ENCODE results near the gene ANGPT4. TPM values are rescaled to one million over a fixed set of nuclear protein-coding genes. Genes with fewer than 3 reads are reported as not detected.
A peak's percentile ranks its signal among the peaks of the same experiment; 100 is the strongest.

Gene ANGPT4, protein sequence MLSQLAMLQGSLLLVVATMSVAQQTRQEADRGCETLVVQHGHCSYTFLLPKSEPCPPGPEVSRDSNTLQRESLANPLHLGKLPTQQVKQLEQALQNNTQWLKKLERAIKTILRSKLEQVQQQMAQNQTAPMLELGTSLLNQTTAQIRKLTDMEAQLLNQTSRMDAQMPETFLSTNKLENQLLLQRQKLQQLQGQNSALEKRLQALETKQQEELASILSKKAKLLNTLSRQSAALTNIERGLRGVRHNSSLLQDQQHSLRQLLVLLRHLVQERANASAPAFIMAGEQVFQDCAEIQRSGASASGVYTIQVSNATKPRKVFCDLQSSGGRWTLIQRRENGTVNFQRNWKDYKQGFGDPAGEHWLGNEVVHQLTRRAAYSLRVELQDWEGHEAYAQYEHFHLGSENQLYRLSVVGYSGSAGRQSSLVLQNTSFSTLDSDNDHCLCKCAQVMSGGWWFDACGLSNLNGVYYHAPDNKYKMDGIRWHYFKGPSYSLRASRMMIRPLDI
- 0.12 TPM in 1 of 3 replicates, not detected in the others for total RNA-seq
- long read RNA-seq: 0 reads

GRCh38 chr20:916125-916799 lies at the start of gene ANGPT4:
ANGPT4 (minus strand) TSS chr20:916334; CDS start chr20:916214, 120 bp downstream.
- peaks cover 2% of the 10 kb centered on the region for H3K9me3 Mint-ChIP-seq (ENCODE audit: low read depth)
- no peaks in the 10 kb centered on the region for H3K36me3 Mint-ChIP-seq (ENCODE audit: low read depth)
- H3K27me3 Mint-ChIP-seq (ENCODE audit: low read depth): peaks cover 19% of the 10 kb centered on the region
- DNase-seq (ENCODE audit: low spot score): no peak
- no peak within 1 kb of the TSS for H3K27ac Mint-ChIP-seq (ENCODE audit: unreplicated experiment)
- TF ChIP-seq, protein P1, sequence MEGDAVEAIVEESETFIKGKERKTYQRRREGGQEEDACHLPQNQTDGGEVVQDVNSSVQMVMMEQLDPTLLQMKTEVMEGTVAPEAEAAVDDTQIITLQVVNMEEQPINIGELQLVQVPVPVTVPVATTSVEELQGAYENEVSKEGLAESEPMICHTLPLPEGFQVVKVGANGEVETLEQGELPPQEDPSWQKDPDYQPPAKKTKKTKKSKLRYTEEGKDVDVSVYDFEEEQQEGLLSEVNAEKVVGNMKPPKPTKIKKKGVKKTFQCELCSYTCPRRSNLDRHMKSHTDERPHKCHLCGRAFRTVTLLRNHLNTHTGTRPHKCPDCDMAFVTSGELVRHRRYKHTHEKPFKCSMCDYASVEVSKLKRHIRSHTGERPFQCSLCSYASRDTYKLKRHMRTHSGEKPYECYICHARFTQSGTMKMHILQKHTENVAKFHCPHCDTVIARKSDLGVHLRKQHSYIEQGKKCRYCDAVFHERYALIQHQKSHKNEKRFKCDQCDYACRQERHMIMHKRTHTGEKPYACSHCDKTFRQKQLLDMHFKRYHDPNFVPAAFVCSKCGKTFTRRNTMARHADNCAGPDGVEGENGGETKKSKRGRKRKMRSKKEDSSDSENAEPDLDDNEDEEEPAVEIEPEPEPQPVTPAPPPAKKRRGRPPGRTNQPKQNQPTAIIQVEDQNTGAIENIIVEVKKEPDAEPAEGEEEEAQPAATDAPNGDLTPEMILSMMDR (IDR thresholded peaks at IDR 0.05): no peak
- peaks cover 16% of the 10 kb centered on the region for H3K4me1 Mint-ChIP-seq (ENCODE audit: low read depth)
- no peak within 1 kb of the TSS for H3K4me3 Mint-ChIP-seq (ENCODE audit: unreplicated experiment)

DNA sequence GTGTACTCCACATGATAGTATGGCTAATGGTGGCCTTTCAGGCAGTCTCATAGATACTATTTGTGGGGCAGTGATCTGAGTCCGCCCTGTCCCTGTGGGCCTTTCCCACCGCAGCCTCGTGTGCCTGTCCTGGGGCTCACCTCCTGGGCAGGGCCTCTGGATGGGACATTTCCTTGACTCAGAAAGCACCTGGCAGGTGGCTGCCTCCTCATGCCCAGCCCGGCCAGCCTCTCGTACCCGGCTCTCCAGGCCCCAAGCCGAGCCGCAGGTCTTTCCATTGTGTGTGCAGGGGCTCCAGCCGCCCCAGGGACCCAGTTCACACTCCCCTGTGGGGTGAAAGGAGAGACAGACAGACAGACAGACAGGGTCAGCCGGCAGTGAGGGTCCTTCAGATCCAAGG lies 47.7 kb upstream of the ANGPT4 start:
- no peaks in the 10 kb centered on the region for H3K9me3 Mint-ChIP-seq (ENCODE audit: low read depth)
- TF ChIP-seq, protein P1 (IDR thresholded peaks at IDR 0.05): no peak
- no peaks in the 10 kb centered on the region for H3K4me1 Mint-ChIP-seq (ENCODE audit: low read depth)
- H3K27me3 Mint-ChIP-seq (ENCODE audit: low read depth): peaks cover 29% of the 10 kb centered on the region
- no peaks in the 10 kb centered on the region for H3K36me3 Mint-ChIP-seq (ENCODE audit: low read depth)
- H3K27ac Mint-ChIP-seq (ENCODE audit: unreplicated experiment): no peak overlapping the region
- H3K4me3 Mint-ChIP-seq (ENCODE audit: unreplicated experiment): no peak overlapping the region
- no peak for DNase-seq (ENCODE audit: low spot score)

- peaks cover 36% of the 10 kb centered on the region for H3K27me3 Mint-ChIP-seq (ENCODE audit: low read depth)
- no peaks in the 10 kb centered on the region for H3K4me1 Mint-ChIP-seq (ENCODE audit: low read depth)
- no peaks in the 10 kb centered on the region for H3K9me3 Mint-ChIP-seq (ENCODE audit: low read depth)
- DNase-seq (ENCODE audit: low spot score): no peak
- TF ChIP-seq, protein P1 (IDR thresholded peaks at IDR 0.05): no peak
- H3K27ac Mint-ChIP-seq (ENCODE audit: unreplicated experiment): no peak overlapping the region
- H3K36me3 Mint-ChIP-seq (ENCODE audit: low read depth): no peaks in the 10 kb centered on the region
- H3K4me3 Mint-ChIP-seq (ENCODE audit: unreplicated experiment): no peak overlapping the region
Measured at GRCh38 chr20:962683-963082, 46.5 kb upstream of the ANGPT4 start.

DNA sequence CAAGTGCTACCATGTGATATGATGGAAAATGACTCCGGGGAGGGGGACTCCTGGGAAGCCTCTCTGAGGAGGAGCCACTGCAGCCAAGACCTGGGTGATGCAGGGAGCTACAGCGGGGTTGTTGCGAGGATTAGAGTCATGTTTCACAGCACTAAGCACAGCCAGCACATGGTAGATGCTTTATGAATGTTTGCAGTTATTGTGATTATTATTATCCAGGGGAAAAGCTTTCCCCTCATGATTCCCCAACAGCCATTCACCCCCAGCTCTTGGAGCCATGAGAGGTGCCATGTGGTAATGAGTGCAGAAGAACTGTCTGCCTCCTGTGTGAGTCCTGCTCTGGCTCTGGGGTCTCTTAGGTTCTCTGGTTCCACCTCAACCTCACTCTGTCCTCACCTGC lies 46.1 kb upstream of the ANGPT4 start:
- no peak overlapping the region for H3K4me3 Mint-ChIP-seq (ENCODE audit: unreplicated experiment)
- peak; percentile 4 for DNase-seq (ENCODE audit: low spot score)

GRCh38 chr20:961768-962167 lies 45.6 kb upstream of the ANGPT4 start:
- peak; percentile 4 for DNase-seq (ENCODE audit: low spot score)
- H3K4me3 Mint-ChIP-seq (ENCODE audit: unreplicated experiment): no peak overlapping the region
- H3K4me1 Mint-ChIP-seq (ENCODE audit: low read depth): no peaks in the 10 kb centered on the region

More for the DNA sequence above, 46.1 kb upstream of the ANGPT4 start:
- no peaks in the 10 kb centered on the region for H3K36me3 Mint-ChIP-seq (ENCODE audit: low read depth)
- TF ChIP-seq, protein P1 (IDR thresholded peaks at IDR 0.05): no peak
- no peaks in the 10 kb centered on the region for H3K4me1 Mint-ChIP-seq (ENCODE audit: low read depth)
- peaks cover 38% of the 10 kb centered on the region for H3K27me3 Mint-ChIP-seq (ENCODE audit: low read depth)
- H3K9me3 Mint-ChIP-seq (ENCODE audit: low read depth): no peaks in the 10 kb centered on the region
- no peak overlapping the region for H3K27ac Mint-ChIP-seq (ENCODE audit: unreplicated experiment)

More at GRCh38 chr20:961768-962167, 45.6 kb upstream of the ANGPT4 start:
- H3K27ac Mint-ChIP-seq (ENCODE audit: unreplicated experiment): no peak overlapping the region
- H3K36me3 Mint-ChIP-seq (ENCODE audit: low read depth): no peaks in the 10 kb centered on the region
- TF ChIP-seq, protein P1 (IDR thresholded peaks at IDR 0.05): no peak
- no peaks in the 10 kb centered on the region for H3K9me3 Mint-ChIP-seq (ENCODE audit: low read depth)
- peaks cover 38% of the 10 kb centered on the region for H3K27me3 Mint-ChIP-seq (ENCODE audit: low read depth)

All from chondrocyte (in vitro differentiated cells).